ENCODE measurements around the gene UBE3C. TPM values are rescaled to one million over a fixed set of nuclear protein-coding genes. Genes with fewer than 3 reads are reported as not detected.

The UBE3C gene
- total RNA-seq, 4 donors from 2014 or later, result 47.9 to 91.8 (median 66.2) TPM

GRCh38 chr7:157204134-157204533 lies 65.4 kb downstream of the UBE3C start:
- no peaks in the 10 kb centered on the region for H3K27me3 ChIP-seq
- H3K4me3 ChIP-seq, result no peak overlapping the region
- intact Hi-C loops (cut with DNase I; ENCODE audit: low total_unique reads), result no loop called here
- H3K4me1 ChIP-seq, result no peaks in the 10 kb centered on the region
- in situ Hi-C loops (cut with MboI; ENCODE audit: low pct_ligation_motif_present in 1 of 4, low pct_unique_long_range_greater_than_20kb in 1 of 4, low sequenced_read_pairs in 3 of 4), result loop anchor here in 1 of 4 donors (25.0 kb wide), 1 partner anchor 242 kb away; no protein-coding TSS in a partner anchor
- no peak overlapping the region for H3K27ac ChIP-seq
- no peak for TF ChIP-seq EP300 (IDR thresholded peaks at IDR 0.05; ENCODE audit: low read depth)
- TF ChIP-seq POLR2A (IDR thresholded peaks at IDR 0.05), result no peak
- TF ChIP-seq POLR2AphosphoS5 (IDR thresholded peaks at IDR 0.05), result no peak
- TF ChIP-seq CTCF (IDR thresholded peaks at IDR 0.05), result no peak
- WGBS, 2 donors (ENCODE audit: low coverage in 1 of 2), result 93 to 100% methylated on average over 2 to 5 of the region's 5 CpGs
- no peaks in the 10 kb centered on the region for H3K9me3 ChIP-seq
- no peak for DNase-seq
- H3K36me3 ChIP-seq, result peaks cover 0 to 33% (median 8%) of the 10 kb centered on the region in 4 donors

- no peak for DNase-seq
- TF ChIP-seq POLR2AphosphoS5 (IDR thresholded peaks at IDR 0.05), result no peak
- TF ChIP-seq CTCF (IDR thresholded peaks at IDR 0.05), result no peak
- no peak for TF ChIP-seq EP300 (IDR thresholded peaks at IDR 0.05; ENCODE audit: low read depth)
- no peak for TF ChIP-seq POLR2A (IDR thresholded peaks at IDR 0.05)
- Histone ChIP-seq H3K27me3 (no peaks in the 10 kb centered on the region), H3K27ac (no peak overlapping the region), H3K4me1 (no peaks in the 10 kb centered on the region), H3K36me3 (peaks cover 0 to 30% (median 6%) of the 10 kb centered on the region in 4 donors), H3K4me3 (no peak overlapping the region), H3K9me3 (no peaks in the 10 kb centered on the region)
- in situ Hi-C loops (cut with MboI; ENCODE audit: low pct_ligation_motif_present in 1 of 4, low pct_unique_long_range_greater_than_20kb in 1 of 4, low sequenced_read_pairs in 3 of 4) (loop anchor here in 1 of 4 donors (25.0 kb wide), 1 partner anchor 243 kb away; no protein-coding TSS in a partner anchor), intact Hi-C loops (cut with DNase I; ENCODE audit: low total_unique reads) (no loop called here)
- WGBS, 2 donors (ENCODE audit: low coverage in 1 of 2), result 81% methylated on average over 2 of the region's 2 CpGs; no CpG with 5 or more reads in 1 of the 2 donors
Observed at GRCh38 chr7:157205438-157205837, 66.7 kb downstream of the UBE3C start.

- Histone ChIP-seq H3K4me3 (no peak overlapping the region), H3K27ac (no peak overlapping the region), H3K36me3 (peaks cover 0 to 13% (median 1%) of the 10 kb centered on the region in 4 donors), H3K4me1 (no peaks in the 10 kb centered on the region), H3K27me3 (no peaks in the 10 kb centered on the region), H3K9me3 (no peaks in the 10 kb centered on the region)
- 80 to 85% methylated on average over 10 of the region's 10 CpGs for WGBS, 2 donors (ENCODE audit: low coverage in 1 of 2)
- TF ChIP-seq POLR2AphosphoS5 (IDR thresholded peaks at IDR 0.05) (no peak), POLR2A (IDR thresholded peaks at IDR 0.05) (no peak), CTCF (IDR thresholded peaks at IDR 0.05) (no peak), EP300 (IDR thresholded peaks at IDR 0.05; ENCODE audit: low read depth) (no peak)
- in situ Hi-C loops (cut with MboI; ENCODE audit: low pct_ligation_motif_present in 1 of 4, low pct_unique_long_range_greater_than_20kb in 1 of 4, low sequenced_read_pairs in 3 of 4) (loop anchor here in 1 of 4 donors (25.0 kb wide), 1 partner anchor 246 kb away; no protein-coding TSS in a partner anchor), intact Hi-C loops (cut with DNase I; ENCODE audit: low total_unique reads) (no loop called here)
- no peak for DNase-seq
Observed at GRCh38 chr7:157208571-157209413, 70.1 kb downstream of the UBE3C start.

GRCh38 chr7:157210682-157211081 lies 72.0 kb downstream of the UBE3C start:
- Histone ChIP-seq H3K9me3 (no peaks in the 10 kb centered on the region), H3K36me3 (peaks cover 0 to 13% (median 1%) of the 10 kb centered on the region in 4 donors), H3K4me3 (no peak overlapping the region), H3K4me1 (no peaks in the 10 kb centered on the region), H3K27me3 (no peaks in the 10 kb centered on the region), H3K27ac (no peak overlapping the region)
- DNase-seq, result no peak
- intact Hi-C loops (cut with DNase I; ENCODE audit: low total_unique reads) (no loop called here), in situ Hi-C loops (cut with MboI; ENCODE audit: low pct_ligation_motif_present in 1 of 4, low pct_unique_long_range_greater_than_20kb in 1 of 4, low sequenced_read_pairs in 3 of 4) (loop anchor here in 1 of 4 donors (25.0 kb wide), 1 partner anchor 248 kb away; no protein-coding TSS in a partner anchor)
- TF ChIP-seq CTCF (IDR thresholded peaks at IDR 0.05), result no peak
- no peak for TF ChIP-seq POLR2A (IDR thresholded peaks at IDR 0.05)
- no peak for TF ChIP-seq EP300 (IDR thresholded peaks at IDR 0.05; ENCODE audit: low read depth)
- TF ChIP-seq POLR2AphosphoS5 (IDR thresholded peaks at IDR 0.05), result no peak
- 84 to 95% methylated on average over 5 of the region's 5 CpGs for WGBS, 2 donors (ENCODE audit: low coverage in 1 of 2)
